ENCODE data around the gene KLK12. TPM values are rescaled to one million over a fixed set of nuclear protein-coding genes. Genes with fewer than 3 reads are reported as not detected.

The KLK12 gene
- total RNA-seq, result not detected

DNA sequence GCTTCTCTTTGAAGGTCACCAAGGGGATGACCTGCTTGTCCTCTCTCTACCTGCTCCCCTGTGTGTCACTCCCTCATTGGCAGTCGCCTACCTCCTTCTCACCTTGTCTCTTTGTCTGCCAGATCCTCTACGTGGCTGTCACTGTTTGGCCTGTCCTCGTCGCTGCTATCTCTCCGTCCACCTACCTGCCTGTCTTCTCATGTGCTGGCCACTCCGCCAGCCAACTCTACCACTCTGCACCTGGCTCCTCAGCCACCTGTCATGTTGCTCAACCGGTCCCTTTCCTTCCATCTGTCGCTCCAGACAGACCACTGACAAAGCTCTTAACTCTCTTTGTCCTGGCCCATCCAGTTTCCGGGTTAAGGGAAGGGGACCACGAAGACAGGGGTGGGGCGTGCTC lies at the start of gene KLK12:
Gene KLK12 (minus strand): TSS at position 299 of the 400 bp plus-strand sequence. CDS start 381 bp downstream, outside the sequence.
- no peak within 1 kb of the TSS for H3K4me3 Mint-ChIP-seq
- no peaks in the 10 kb centered on the region for H3K9me3 Mint-ChIP-seq
- no peak within 1 kb of the TSS for H3K27ac Mint-ChIP-seq
- no peaks in the 10 kb centered on the region for H3K4me1 Mint-ChIP-seq
- DNase-seq, result no peak
- H3K36me3 Mint-ChIP-seq, result no peaks in the 10 kb centered on the region
- H3K27me3 Mint-ChIP-seq, result peaks cover 35% of the 10 kb centered on the region

- Mint-ChIP-seq H3K36me3 (no peaks in the 10 kb centered on the region), H3K27me3 (peaks cover 7% of the 10 kb centered on the region), H3K4me1 (no peaks in the 10 kb centered on the region), H3K4me3 (no peak overlapping the region), H3K9me3 (no peaks in the 10 kb centered on the region), H3K27ac (no peak overlapping the region)
- no peak for DNase-seq
These were observed 49.7 kb upstream of the KLK12 start for GRCh38 chr19:51084505-51084904.

GRCh38 chr19:51083783-51084182 lies 49.0 kb upstream of the KLK12 start:
- Mint-ChIP-seq H3K9me3 (no peaks in the 10 kb centered on the region), H3K36me3 (no peaks in the 10 kb centered on the region), H3K27me3 (peaks cover 7% of the 10 kb centered on the region), H3K27ac (no peak overlapping the region), H3K4me3 (no peak overlapping the region), H3K4me1 (no peaks in the 10 kb centered on the region)
- no peak for DNase-seq

DNA sequence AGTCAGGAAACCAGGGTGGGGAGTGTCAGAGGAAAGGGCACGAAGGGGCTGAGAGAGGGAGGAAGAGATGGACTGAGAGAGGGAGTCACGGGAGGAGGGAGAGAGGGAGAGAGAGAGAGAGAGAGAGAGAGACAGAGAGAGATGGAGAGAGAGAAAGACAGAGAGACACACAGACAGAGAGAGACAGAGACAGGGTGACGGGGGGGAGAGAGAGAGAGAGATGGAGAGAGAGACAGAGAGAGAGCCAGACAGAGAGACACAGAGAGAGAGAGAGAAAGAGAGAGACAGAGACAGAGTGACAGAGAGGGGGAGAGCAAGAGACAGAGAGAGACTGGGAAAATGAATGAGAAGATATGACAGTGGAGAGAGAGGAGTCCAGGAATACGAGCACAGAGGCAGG lies 48.4 kb upstream of the KLK12 start:
- Mint-ChIP-seq H3K9me3 (no peaks in the 10 kb centered on the region), H3K4me3 (peak overlapping the region; percentile 7), H3K36me3 (no peaks in the 10 kb centered on the region), H3K4me1 (no peaks in the 10 kb centered on the region), H3K27ac (no peak overlapping the region), H3K27me3 (peaks cover 7% of the 10 kb centered on the region)
- DNase-seq, result no peak

DNA sequence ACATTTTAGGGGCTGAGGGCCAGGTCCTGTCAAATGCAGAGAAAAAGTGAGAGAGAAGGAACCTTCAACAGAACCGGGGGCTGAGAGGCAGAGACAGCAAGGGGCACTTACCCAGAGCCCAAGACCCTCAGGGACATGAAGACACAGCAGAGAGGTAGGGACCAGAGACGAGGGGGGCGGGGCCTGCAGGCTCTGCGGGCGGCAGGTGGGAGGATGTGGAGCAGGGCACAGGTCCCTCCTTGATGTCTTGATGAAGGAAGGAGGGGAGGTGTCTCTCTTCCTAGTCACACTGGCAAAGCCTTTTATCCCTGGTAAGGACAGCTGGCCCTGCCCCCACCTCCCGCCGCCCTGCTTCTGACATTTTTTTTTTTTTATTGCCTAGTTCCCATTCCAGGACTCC lies 47.8 kb upstream of the KLK12 start, which contains the start of gene KLK14:
Gene KLK14 (minus strand): TSS at position 277 of the 400 bp plus-strand sequence. CDS start 273 bp downstream, at position 4.
- Mint-ChIP-seq H3K4me1 (no peaks in the 10 kb centered on the region), H3K9me3 (no peaks in the 10 kb centered on the region), H3K36me3 (no peaks in the 10 kb centered on the region), H3K4me3 (peak within 1 kb of the TSS; percentile 7), H3K27ac (no peak within 1 kb of the TSS), H3K27me3 (peaks cover 7% of the 10 kb centered on the region)
- no peak for DNase-seq

- Mint-ChIP-seq H3K36me3 (no peaks in the 10 kb centered on the region), H3K27ac (no peak overlapping the region), H3K4me3 (no peak overlapping the region), H3K4me1 (no peaks in the 10 kb centered on the region), H3K9me3 (no peaks in the 10 kb centered on the region), H3K27me3 (peaks cover 7% of the 10 kb centered on the region)
- no peak for DNase-seq
These were observed 46.7 kb upstream of the KLK12 start for GRCh38 chr19:51081476-51081875.

DNA sequence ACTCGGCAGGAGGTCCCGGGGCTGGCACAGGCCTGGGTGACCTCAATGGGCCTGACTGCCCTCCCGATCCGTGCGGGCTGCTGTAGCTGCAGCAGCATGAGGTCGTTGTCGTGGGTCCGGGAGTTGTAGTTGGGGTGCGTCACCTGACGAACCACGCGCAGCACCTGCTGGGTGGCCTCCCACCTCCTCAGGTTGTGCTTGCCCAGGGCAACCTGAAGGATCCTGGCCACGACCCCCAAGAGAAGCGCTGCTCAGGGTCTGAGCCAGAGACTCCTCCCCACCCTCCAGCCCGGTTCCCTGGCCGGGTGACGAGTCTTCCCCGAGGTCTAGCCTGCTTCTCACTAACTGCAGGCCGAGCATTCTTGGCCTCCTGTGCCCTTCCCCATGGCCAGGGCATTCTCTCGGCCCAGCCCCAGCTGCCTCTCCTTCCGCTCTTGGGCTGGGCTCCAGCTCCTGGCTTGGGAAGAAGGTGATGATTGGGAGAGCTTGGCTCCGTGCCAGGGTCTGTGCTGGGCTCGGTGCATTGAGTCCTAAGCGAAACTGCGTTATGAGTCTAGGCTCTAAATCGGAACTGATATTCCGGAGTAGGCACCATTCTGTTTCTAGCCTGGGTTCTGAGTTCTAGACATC lies 44.8 kb upstream of the KLK12 start:
- no peak for DNase-seq
- H3K27me3 Mint-ChIP-seq, result peaks cover 7% of the 10 kb centered on the region
- no peak overlapping the region for H3K27ac Mint-ChIP-seq
- no peak overlapping the region for H3K4me3 Mint-ChIP-seq
- H3K36me3 Mint-ChIP-seq, result no peaks in the 10 kb centered on the region
- no peaks in the 10 kb centered on the region for H3K4me1 Mint-ChIP-seq
- no peaks in the 10 kb centered on the region for H3K9me3 Mint-ChIP-seq

DNA sequence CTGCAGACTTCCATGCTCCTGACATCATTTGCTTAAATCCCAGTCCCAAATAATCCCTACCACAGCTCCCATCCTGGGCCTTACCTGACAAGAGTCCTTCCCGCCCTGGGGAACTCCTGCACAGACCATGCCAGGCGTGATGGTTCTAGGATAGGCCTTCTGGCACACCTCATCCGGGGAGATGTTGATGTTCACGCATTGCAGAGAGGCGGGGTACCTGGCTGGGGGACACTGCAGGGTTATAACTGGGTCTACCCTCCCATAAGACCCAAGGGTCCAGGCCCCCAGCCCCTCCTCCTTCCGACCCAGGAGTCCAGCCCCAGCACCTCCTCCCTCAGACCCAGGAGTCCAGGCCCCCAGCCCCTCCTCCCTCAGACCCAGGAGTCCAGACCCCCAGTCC lies 43.9 kb upstream of the KLK12 start:
- Mint-ChIP-seq H3K9me3 (peaks cover 2% of the 10 kb centered on the region), H3K4me3 (no peak overlapping the region), H3K4me1 (no peaks in the 10 kb centered on the region), H3K27ac (no peak overlapping the region), H3K27me3 (peaks cover 7% of the 10 kb centered on the region), H3K36me3 (no peaks in the 10 kb centered on the region)
- no peak for DNase-seq

GRCh38 chr19:51078104-51078503 lies 43.3 kb upstream of the KLK12 start:
- Mint-ChIP-seq H3K36me3 (no peaks in the 10 kb centered on the region), H3K9me3 (peaks cover 7% of the 10 kb centered on the region), H3K27ac (no peak overlapping the region), H3K4me1 (no peaks in the 10 kb centered on the region), H3K27me3 (peaks cover 1% of the 10 kb centered on the region), H3K4me3 (no peak overlapping the region)
- no peak for DNase-seq

DNA sequence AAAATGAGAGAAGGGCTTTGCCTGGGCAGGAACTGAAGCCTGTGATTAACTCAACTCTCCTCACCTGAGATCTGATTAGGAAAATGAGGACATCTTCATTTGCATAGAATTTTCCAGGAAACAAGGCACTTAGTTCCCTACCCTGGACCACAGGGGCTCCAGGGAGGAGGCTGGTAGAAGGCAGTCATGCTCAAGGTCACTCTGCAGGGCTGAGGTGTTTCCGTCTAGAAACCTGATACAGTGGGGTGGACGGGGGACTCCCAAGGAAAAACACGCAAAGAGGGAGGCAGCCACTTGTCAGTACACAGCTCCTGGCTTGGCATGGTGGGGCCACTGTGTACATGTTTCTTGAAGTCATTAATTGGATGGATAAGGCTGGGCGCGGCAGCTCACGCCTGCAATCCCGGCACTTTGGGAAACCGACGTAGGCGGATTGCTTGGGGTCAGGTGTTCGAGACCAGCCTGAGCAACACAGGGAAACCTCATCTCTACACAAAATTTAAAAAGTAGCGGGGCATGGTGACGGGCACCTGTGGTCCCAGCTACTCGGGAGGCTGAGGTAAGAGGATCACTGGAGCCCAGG lies 41.9 kb upstream of the KLK12 start:
- no peak for DNase-seq
- Mint-ChIP-seq H3K4me1 (no peaks in the 10 kb centered on the region), H3K9me3 (peaks cover 7% of the 10 kb centered on the region), H3K27ac (no peak overlapping the region), H3K4me3 (no peak overlapping the region), H3K27me3 (no peaks in the 10 kb centered on the region), H3K36me3 (no peaks in the 10 kb centered on the region)

DNA sequence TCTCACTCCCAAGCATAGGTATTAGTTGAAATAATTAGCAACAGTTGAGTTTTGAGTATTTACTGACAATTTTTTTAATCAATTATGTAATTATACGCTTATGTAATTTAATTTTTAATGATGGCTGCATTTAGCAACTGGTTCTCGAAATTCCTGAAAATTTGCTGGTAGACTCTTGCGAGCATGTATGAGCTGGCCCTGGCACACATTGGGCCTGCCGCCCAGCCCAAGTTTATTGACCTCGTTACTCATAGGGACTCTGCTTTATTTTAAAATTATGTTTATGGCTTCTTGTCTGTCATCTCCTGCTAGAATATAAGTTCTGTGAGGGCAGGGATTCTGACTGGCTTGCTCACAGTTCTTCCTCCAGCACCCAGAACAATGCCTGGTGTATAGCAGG lies 41.2 kb upstream of the KLK12 start:
- Mint-ChIP-seq H3K9me3 (peaks cover 7% of the 10 kb centered on the region), H3K27ac (no peak overlapping the region), H3K36me3 (no peaks in the 10 kb centered on the region), H3K4me1 (no peaks in the 10 kb centered on the region), H3K4me3 (no peak overlapping the region), H3K27me3 (no peaks in the 10 kb centered on the region)
- DNase-seq, result no peak

DNA sequence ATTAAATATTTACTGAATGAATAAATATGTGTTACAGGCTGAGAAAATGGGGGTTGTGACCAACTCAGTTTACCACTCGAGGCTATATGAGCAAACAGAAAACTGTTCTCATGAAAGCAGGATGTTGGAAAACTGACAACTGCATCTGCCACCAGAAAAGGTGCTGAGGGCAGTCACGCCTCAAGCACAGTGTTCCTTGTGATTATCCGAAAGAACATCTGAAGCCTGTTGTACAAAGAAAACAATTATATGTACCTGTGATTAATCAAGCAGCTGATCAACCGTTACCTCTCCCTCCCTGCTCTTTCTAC lies 36.2 kb upstream of the KLK12 start:
- Mint-ChIP-seq H3K27me3 (peaks cover 12% of the 10 kb centered on the region), H3K9me3 (peaks cover 7% of the 10 kb centered on the region), H3K4me3 (no peak overlapping the region), H3K27ac (no peak overlapping the region), H3K36me3 (no peaks in the 10 kb centered on the region), H3K4me1 (no peaks in the 10 kb centered on the region)
- no peak for DNase-seq

- Mint-ChIP-seq H3K4me1 (no peaks in the 10 kb centered on the region), H3K27me3 (peaks cover 16% of the 10 kb centered on the region), H3K27ac (no peak overlapping the region), H3K9me3 (peaks cover 7% of the 10 kb centered on the region), H3K36me3 (no peaks in the 10 kb centered on the region), H3K4me3 (no peak overlapping the region)
- DNase-seq, result no peak
These were observed 35.7 kb upstream of the KLK12 start for GRCh38 chr19:51070334-51071094.

GRCh38 chr19:51066393-51067186 lies 31.8 kb upstream of the KLK12 start:
- Mint-ChIP-seq H3K9me3 (no peaks in the 10 kb centered on the region), H3K4me1 (peaks cover 1% of the 10 kb centered on the region), H3K27ac (no peak overlapping the region), H3K27me3 (peaks cover 43% of the 10 kb centered on the region), H3K4me3 (no peak overlapping the region), H3K36me3 (no peaks in the 10 kb centered on the region)
- DNase-seq, result no peak
